ENCODE results near the gene RIPPLY3.
A peak's percentile ranks its signal among the peaks of the same experiment; 100 is the strongest.
"Not testable (repeated sequence)": the region's sequence is repeated elsewhere in the genome, so short reads cannot be mapped to it uniquely, and the experiment has no call there.

RIPPLY3 gene

GRCh38 chr21:37032293-37032692 lies 25.8 kb downstream of the RIPPLY3 start:
- no peak for ATAC-seq

GRCh38 chr21:37032877-37033471 lies 26.5 kb downstream of the RIPPLY3 start:
- peak; percentile 94 for ATAC-seq
- 0 out of 2 replicates have a peak, but pooled peaks have one; percentile 23 for TF ChIP-seq TOX (CRISPR knock-in tag; IDR thresholded peaks at IDR 0.05; ENCODE audit: borderline replicate concordance)
- TF ChIP-seq CSRNP3 (CRISPR knock-in tag; IDR thresholded peaks at IDR 0.05): no peak
- TF ChIP-seq CSDC2 (CRISPR knock-in tag; IDR thresholded peaks at IDR 0.05): no peak
- TF ChIP-seq ISL1 (CRISPR knock-in tag; IDR thresholded peaks at IDR 0.05): peak; percentile 34
- no peak for TF ChIP-seq CREB5 (CRISPR knock-in tag; IDR thresholded peaks at IDR 0.05; ENCODE audit: low read depth)
- TF ChIP-seq ZNF70 (CRISPR knock-in tag; IDR thresholded peaks at IDR 0.05): no peak
- TF ChIP-seq ZFP3 (CRISPR knock-in tag; IDR thresholded peaks at IDR 0.05): no peak
- TF ChIP-seq TCF4 (CRISPR knock-in tag; IDR thresholded peaks at IDR 0.05; ENCODE audit: borderline replicate concordance): no peak
- no peak for TF ChIP-seq ESRRG (CRISPR knock-in tag; IDR thresholded peaks at IDR 0.05)
- TF ChIP-seq PPARA (CRISPR knock-in tag; IDR thresholded peaks at IDR 0.05; ENCODE audit: borderline replicate concordance): no peak

More at GRCh38 chr21:37032293-37032692, 25.8 kb downstream of the RIPPLY3 start:
- no peak for TF ChIP-seq TCF4 (CRISPR knock-in tag; IDR thresholded peaks at IDR 0.05; ENCODE audit: borderline replicate concordance)
- TF ChIP-seq TOX (CRISPR knock-in tag; IDR thresholded peaks at IDR 0.05; ENCODE audit: borderline replicate concordance): no peak
- no peak for TF ChIP-seq CREB5 (CRISPR knock-in tag; IDR thresholded peaks at IDR 0.05; ENCODE audit: low read depth)
- no peak for TF ChIP-seq ISL1 (CRISPR knock-in tag; IDR thresholded peaks at IDR 0.05)
- no peak for TF ChIP-seq TSHZ2 (CRISPR knock-in tag; IDR thresholded peaks at IDR 0.05)

GRCh38 chr21:37034394-37034793 lies 27.9 kb downstream of the RIPPLY3 start:
- not testable (repeated sequence) for ATAC-seq

GRCh38 chr21:37036177-37036576 lies 29.7 kb downstream of the RIPPLY3 start:
- no peak for ATAC-seq

GRCh38 chr21:37039411-37040075 lies 33.0 kb downstream of the RIPPLY3 start:
- ATAC-seq: no peak
- no peak for TF ChIP-seq CSRNP3 (CRISPR knock-in tag; IDR thresholded peaks at IDR 0.05)
- no peak for TF ChIP-seq SNAI2 (CRISPR knock-in tag; IDR thresholded peaks at IDR 0.05)
- no peak for TF ChIP-seq GLIS3 (CRISPR knock-in tag; IDR thresholded peaks at IDR 0.05)
- no peak for TF ChIP-seq ZNF70 (CRISPR knock-in tag; IDR thresholded peaks at IDR 0.05)
- TF ChIP-seq RARB (CRISPR knock-in tag; IDR thresholded peaks at IDR 0.05): no peak
- TF ChIP-seq OSR1 (CRISPR knock-in tag; IDR thresholded peaks at IDR 0.05): no peak
- no peak for TF ChIP-seq ISL1 (CRISPR knock-in tag; IDR thresholded peaks at IDR 0.05)
- TF ChIP-seq ZC3H10 (CRISPR knock-in tag; IDR thresholded peaks at IDR 0.05): no peak
- no peak for TF ChIP-seq TOX (CRISPR knock-in tag; IDR thresholded peaks at IDR 0.05; ENCODE audit: borderline replicate concordance)
- no peak for TF ChIP-seq ZNF8 (CRISPR knock-in tag; IDR thresholded peaks at IDR 0.05)
- no peak for TF ChIP-seq CSDC2 (CRISPR knock-in tag; IDR thresholded peaks at IDR 0.05)
- TF ChIP-seq POU6F1 (CRISPR knock-in tag; IDR thresholded peaks at IDR 0.05; ENCODE audit: borderline replicate concordance, low read depth): no peak
- TF ChIP-seq CREB5 (CRISPR knock-in tag; IDR thresholded peaks at IDR 0.05; ENCODE audit: low read depth): no peak

More at GRCh38 chr21:37036177-37036576, 29.7 kb downstream of the RIPPLY3 start:
- TF ChIP-seq SNAI2 (CRISPR knock-in tag; IDR thresholded peaks at IDR 0.05) (no peak), ZNF565 (CRISPR knock-in tag; conservative IDR thresholded peaks at IDR 0.05; ENCODE audit: low read depth) (no peak), ZNF8 (CRISPR knock-in tag; IDR thresholded peaks at IDR 0.05) (peak; percentile 63; the same call in 1 of the 2 replicates)

Measured in SK-N-SH treated with all-trans-retinoic acid at 6 μM for 48 hours (cell line).